Liver (tissue), 3 donors: ENCODE data around the gene RPGR.

ENCODE experiments used
- ATF3 ChIP-seq: IDR thresholded peaks from 2 replicates; pipeline ENCODE4 v1.6.1; 2016; ENCODE audit warnings: antibody characterized with exemption
- CTCF ChIP-seq: fragments of 150-350 bp; IDR thresholded peaks from 2 replicates; pipeline ENCODE4 v1.5.1; 2017; ENCODE audit warnings: improper control_type of control experiment, low read depth, low read length; ENCODE audit not compliant: missing input control
- FOXA1 ChIP-seq: IDR thresholded peaks from 2 replicates; pipeline ENCODE4 v1.6.1; 2016; ENCODE audit warnings: antibody characterized with exemption
- MAX ChIP-seq: IDR thresholded peaks from 2 replicates; pipeline ENCODE4 v1.6.1; 2016; ENCODE audit warnings: antibody characterized with exemption
- RXRA ChIP-seq, 2 donors: IDR thresholded peaks; 2 replicates each; pipeline ENCODE4 v1.6.1; 2017 to 2018; ENCODE audit warnings: antibody characterized with exemption in 2 of 2, mild to moderate bottlenecking in 1 of 2
- donor health status: healthy.
- donor health status: healthy.

GRCh38 chrX:38220024-38220414, 107.3 kb downstream of the RPGR start:
- TF ChIP-seq CTCF (no peak), ATF3 (no peak), FOXA1 (no peak), RXRA (IDR thresholded peaks at IDR 0.05) (no peak), MAX (no peak)
